Smooth muscle cell of trachea (primary cell): ENCODE measurements around the gene TVP23A. TPM values are rescaled to one million over a fixed set of nuclear protein-coding genes. Genes with fewer than 3 reads are reported as not detected.

ENCODE experiments used
- total RNA-seq: library from RNA; depleted of rRNA; stranded (reverse); fragments of >200 nt; gene quantifications from 2 replicates; pipeline ENCODE4 v1.2.1, GENCODE V29; 2014

The TVP23A gene
- total RNA-seq = not detected in 2 replicates

GRCh38 chr16:10817963-10818941 lies at the start of gene TVP23A:
TVP23A (minus strand) TSS chr16:10818794; CDS start chr16:10818493, 301 bp downstream.

DNA sequence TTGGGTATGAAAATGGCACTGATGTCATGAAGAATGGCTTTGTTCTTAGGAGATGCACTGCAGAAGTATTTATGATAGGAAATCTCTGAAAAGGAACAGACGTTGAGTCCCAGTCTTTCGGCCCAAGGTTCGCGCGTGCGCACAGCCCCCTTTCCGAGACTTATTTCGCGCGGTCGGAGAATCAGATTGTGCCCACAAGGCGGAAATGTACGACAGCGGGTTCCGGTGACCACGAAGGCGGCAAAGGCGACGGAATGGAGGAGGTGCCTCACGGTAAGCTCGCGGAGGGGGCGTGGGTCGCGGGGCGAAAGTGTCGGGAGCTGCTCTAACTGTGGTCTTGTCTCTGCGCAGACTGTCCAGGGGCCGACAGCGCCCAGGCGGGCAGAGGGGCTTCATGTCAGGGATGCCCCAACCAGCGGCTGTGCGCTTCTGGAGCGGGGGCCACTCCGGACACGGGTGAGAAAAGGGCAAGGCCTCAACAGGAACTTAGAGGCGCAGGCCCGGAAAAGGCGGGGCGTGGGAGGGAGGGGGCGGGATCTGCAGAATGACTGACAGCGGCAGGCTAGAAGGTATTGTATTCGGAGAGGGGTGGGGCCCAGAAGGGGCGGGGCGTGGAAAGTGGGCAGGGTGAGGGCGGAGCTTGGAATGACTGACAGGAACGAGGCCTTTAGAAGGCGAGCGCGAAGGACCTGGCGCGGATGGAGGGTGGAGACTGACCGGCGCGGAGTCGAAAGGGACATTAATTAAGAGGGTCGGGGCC lies 74.8 kb downstream of the TVP23A start, which contains the start of gene NUBP1:
NUBP1 (plus strand) TSS at position 233 of the 760 bp plus-strand sequence; CDS start at position 255, 22 bp downstream.

Other genes starting within 250 kb of the TVP23A start
- gene EMP2, start 238.2 kb downstream of the TVP23A start, total RNA-seq = 22.3 and 37.7 TPM in 2 replicates
- gene TEKT5, start 123.9 kb downstream of the TVP23A start, total RNA-seq = 0.15 TPM in 1 of 2 replicates, not detected in the other
- 18.2 and 23.6 TPM in 2 replicates for gene NUBP1, start 75.0 kb downstream of the TVP23A start, total RNA-seq
- gene CIITA, start 58.4 kb upstream of the TVP23A start, total RNA-seq = 0.15 and 0.33 TPM in 2 replicates
- gene DEXI, start 123.7 kb upstream of the TVP23A start, total RNA-seq = 47.7 and 88.5 TPM in 2 replicates
- 21.7 and 23.1 TPM in 2 replicates for gene CLEC16A, start 125.8 kb upstream of the TVP23A start, total RNA-seq